IMR-90 (cell line): Measurements from ENCODE around the gene SPTB. TPM values are rescaled to one million over a fixed set of nuclear protein-coding genes. Genes with fewer than 3 reads are reported as not detected.

Experiments used
- ATAC-seq: fragments of 200-7000 bp; cut with Tn5 transposase; 2 replicates; pipeline ENCODE4 v1.9.1; 2020; ENCODE audit warnings: low read depth, mild to moderate bottlenecking, moderate library complexity
- BruUV-seq: library from RNA; stranded (reverse); fragments of 400-500 nt; replicated peaks from 2 replicates; lab custom pipeline; 2021; lab: Mats Ljungman, UMichigan
- CTCF ChIA-PET: fragments of 300-600 bp; formaldehyde crosslinking; extraction: SDS; loops from one replicate; lab custom pipeline; 2021; ENCODE audit warnings: antibody characterized with exemption; lab: Yijun Ruan, JAX
- POLR2A ChIA-PET: fragments of 300-600 bp; sonication (Branson Sonifier 250); formaldehyde crosslinking; loops from one replicate; lab custom pipeline; 2022; ENCODE audit warnings: antibody characterized with exemption; ENCODE audit not compliant: unreplicated experiment; lab: Charles Lee
- DNase-seq: peaks from one replicate; pipeline ENCODE4 v3.0.0; 2013
- H2AFZ ChIP-seq: replicated peaks from 2 replicates; pipeline ENCODE3; 2013; ENCODE audit warnings: low read length, mild to moderate bottlenecking; ENCODE audit not compliant: poor library complexity
- H2AK5ac ChIP-seq: 2 replicates; pipeline ENCODE4 v1.6.1; 2013; ENCODE audit warnings: low read depth, low read length, inconsistent platforms
- H2AK9ac ChIP-seq: replicated peaks from 2 replicates; pipeline ENCODE3; 2013; ENCODE audit warnings: mild to moderate bottlenecking, low read depth, low read length, moderate library complexity; ENCODE audit not compliant: poor library complexity
- H2BK120ac ChIP-seq: 2 replicates; pipeline ENCODE4 v1.6.1; 2013; ENCODE audit warnings: low read depth, low read length, inconsistent platforms
- H2BK15ac ChIP-seq: 3 replicates; pipeline ENCODE4 v1.6.1; 2013; ENCODE audit warnings: low read depth, low read length, inconsistent platforms
- H2BK20ac ChIP-seq: 2 replicates; pipeline ENCODE4 v1.6.1; 2013; ENCODE audit warnings: low read depth, mild to moderate bottlenecking, inconsistent platforms, low read length, moderate library complexity
- H2BK5ac ChIP-seq: 2 replicates; pipeline ENCODE4 v1.6.1; 2013; ENCODE audit warnings: mild to moderate bottlenecking, low read depth, low read length, inconsistent platforms; ENCODE audit not compliant: poor library complexity, severe bottlenecking
- H3K14ac ChIP-seq: replicated peaks from 2 replicates; pipeline ENCODE4 v1.6.1; 2013; ENCODE audit warnings: low read depth, low read length, inconsistent platforms
- H3K18ac ChIP-seq: 2 replicates; pipeline ENCODE4 v1.6.1; 2013; ENCODE audit warnings: low read depth, low read length, control low read depth
- H3K23ac ChIP-seq: 2 replicates; pipeline ENCODE4 v1.6.1; 2013; ENCODE audit warnings: low read depth, low read length, inconsistent platforms
- H3K27ac ChIP-seq: 2 replicates; pipeline ENCODE4 v1.5.1; 2013; ENCODE audit warnings: mild to moderate bottlenecking, control low read depth, low read length; ENCODE audit not compliant: insufficient read depth
- H3K27me3 ChIP-seq: 2 replicates; pipeline ENCODE4 v1.6.1; 2013; ENCODE audit warnings: low read length; ENCODE audit not compliant: control insufficient read depth, insufficient read depth
- H3K36me3 ChIP-seq: 2 replicates; pipeline ENCODE4 v1.6.1; 2013; ENCODE audit warnings: low read length, mixed read lengths; ENCODE audit not compliant: control insufficient read depth, insufficient read depth
- H3K4ac ChIP-seq: 2 replicates; pipeline ENCODE4 v1.6.1; 2013; ENCODE audit warnings: low read depth, low read length, inconsistent platforms
- H3K4me1 ChIP-seq: 2 replicates; pipeline ENCODE4 v1.6.1; 2013; ENCODE audit warnings: low read length, mixed read lengths; ENCODE audit not compliant: control insufficient read depth, insufficient read depth
- H3K4me2 ChIP-seq: 2 replicates; pipeline ENCODE4 v1.6.1; 2013; ENCODE audit warnings: low read depth, mild to moderate bottlenecking, control low read depth, low read length, moderate library complexity
- H3K4me3 ChIP-seq: 2 replicates; pipeline ENCODE4 v1.5.1; 2013; ENCODE audit warnings: low read depth, mild to moderate bottlenecking, control low read depth, low read length, moderate library complexity; ENCODE audit not compliant: insufficient read depth
- H3K56ac ChIP-seq: 2 replicates; pipeline ENCODE4 v1.6.1; 2013; ENCODE audit warnings: low read length, inconsistent platforms; ENCODE audit not compliant: insufficient read depth; ENCODE audit errors: extremely low read depth
- H3K79me1 ChIP-seq, 2 experiments: 2 replicates each; pipeline ENCODE4 v1.6.1; 2013; ENCODE audit warnings: low read length in 2 of 2, inconsistent platforms in 1 of 2, low read depth in 1 of 2
- H3K9ac ChIP-seq: 2 replicates; pipeline ENCODE4 v1.6.1; 2013; ENCODE audit warnings: low read depth, low read length, control low read depth
- H3K9me1 ChIP-seq: 2 replicates; pipeline ENCODE4 v1.6.1; 2013; ENCODE audit warnings: low read length, inconsistent platforms; ENCODE audit not compliant: insufficient read depth
- H3K9me3 ChIP-seq: 2 replicates; pipeline ENCODE4 v1.6.1; 2013; ENCODE audit warnings: low read length; ENCODE audit not compliant: control insufficient read depth, insufficient read depth
- H4K20me1 ChIP-seq: 2 replicates; pipeline ENCODE4 v1.6.1; 2013; ENCODE audit warnings: low read length, inconsistent platforms; ENCODE audit not compliant: insufficient read depth
- H4K5ac ChIP-seq: 2 replicates; pipeline ENCODE4 v1.6.1; 2013; ENCODE audit warnings: mild to moderate bottlenecking, low read depth, low read length, control low read depth
- H4K8ac ChIP-seq, 2 experiments: 2 replicates each; pipeline ENCODE4 v1.6.1; 2013; ENCODE audit warnings: low read depth in 2 of 2, low read length in 2 of 2, control low read depth in 1 of 2, inconsistent platforms in 1 of 2
- H4K91ac ChIP-seq: 2 replicates; pipeline ENCODE4 v1.6.1; 2013; ENCODE audit warnings: low read depth, low read length, inconsistent platforms; ENCODE audit not compliant: insufficient read depth
- BHLHE40 ChIP-seq: fragments of 150-350 bp; IDR thresholded peaks from 2 replicates; pipeline ENCODE4 v1.6.1; 2016; ENCODE audit warnings: mild to moderate bottlenecking, low read depth, low read length
- CEBPB ChIP-seq: IDR thresholded peaks from 2 replicates; pipeline ENCODE4 v1.6.1; 2012; ENCODE audit warnings: low read depth, low read length, improper control_type of control experiment
- MAFK ChIP-seq: IDR thresholded peaks from 2 replicates; pipeline ENCODE4 v1.6.1; 2012; ENCODE audit warnings: low read depth, low read length, improper control_type of control experiment
- MAZ ChIP-seq: IDR thresholded peaks from 2 replicates; pipeline ENCODE4 v1.6.1; 2012; ENCODE audit warnings: low read depth, mild to moderate bottlenecking, low read length, improper control_type of control experiment, moderate library complexity, borderline replicate concordance
- POLR2A ChIP-seq: IDR thresholded peaks from 2 replicates; pipeline ENCODE4 v1.6.1; 2012; ENCODE audit warnings: mild to moderate bottlenecking, low read depth, low read length
- RAD21 ChIP-seq: IDR thresholded peaks from 2 replicates; pipeline ENCODE4 v1.6.1; 2012; ENCODE audit warnings: low read length, improper control_type of control experiment
- SMC3 ChIP-seq: fragments of 150-350 bp; IDR thresholded peaks from 2 replicates; pipeline ENCODE4 v1.6.1; 2016; ENCODE audit warnings: low read depth, mild to moderate bottlenecking, antibody characterized with exemption, low read length, moderate library complexity
- WGBS, 2 experiments: methylation state at CpG; one replicate each; pipeline versions ENCODE4 v1.1.5 to v1.1.7; 2013; ENCODE audit warnings: missing lambda C conversion rate in 2 of 2; ENCODE audit not compliant: insufficient read length in 1 of 2; ENCODE audit errors: extremely low coverage in 2 of 2; 5-methylcytosine and 5-hydroxymethylcytosine counted together
- dilution Hi-C: fragments of 300-500 bp; cut with HindIII; formaldehyde crosslinking; loops from one replicate; pipeline ENCODE4 v1.14.3; 2018; ENCODE audit warnings: low sequenced_read_pairs; ENCODE audit not compliant: unreplicated experiment
- in situ Hi-C: fragments of 300-500 bp; cut with MboI; formaldehyde crosslinking; loops from 3 replicates; pipeline ENCODE4 v1.14.3; 2019; ENCODE audit warnings: low sequenced_read_pairs, inconsistent platforms, mixed read lengths
- intact Hi-C: fragments of 100-400 bp; cut with micrococcal nuclease; formaldehyde crosslinking; loops from 2 replicates; pipeline ENCODE4 v1.10.0; 2022
- polyA plus RNA-seq, 3 experiments: library from polyadenylated mRNA; depleted of rRNA; stranded (reverse); fragments of >200 nt; gene quantifications; 2 replicates each; pipeline ENCODE4 v1.2.3, GENCODE V29; 2012; ENCODE audit warnings: low replicate concordance in 1 of 3
- total RNA-seq: library from RNA; depleted of rRNA; stranded (reverse); fragments of >200 nt; gene quantifications from 2 replicates; pipeline ENCODE4 v1.2.3, GENCODE V29; 2012
- TF ChIP-seq, protein P1 (sequence below): fragments of 150-350 bp; IDR thresholded peaks from 2 replicates; pipeline ENCODE4 v1.6.1; 2017; ENCODE audit warnings: mild to moderate bottlenecking, antibody characterized with exemption, low read length, low read depth

The SPTB gene
- total and polyA plus RNA-seq, 2 of the 4 experiments (the other 2 are of a cell fraction) = under 0.01 to 0.07 TPM

GRCh38 chr14:64928239-64929013, 48.7 kb upstream of the SPTB start:
- no TSS peak for BruUV-seq
- peaks cover 18% of the 10 kb centered on the region for H3K36me3 ChIP-seq
- no peak overlapping the region for H2BK120ac ChIP-seq
- WGBS, 2 experiments = 100% methylated on average over 1 of the region's 7 CpGs; no CpG with 5 or more reads in 1 of the 2 experiments
- H3K14ac ChIP-seq = no peak overlapping the region
- no peaks in the 10 kb centered on the region for H3K27me3 ChIP-seq
- no peaks in the 10 kb centered on the region; the same call in 1 of the 2 replicates for H3K4me1 ChIP-seq
- H3K27ac ChIP-seq = no peak overlapping the region
- dilution Hi-C loops = no loop called here
- H4K20me1 ChIP-seq = no peaks in the 10 kb centered on the region; the same call in none of the 2 replicates
- H3K9me1 ChIP-seq = no peaks in the 10 kb centered on the region; the same call in 1 of the 2 replicates
- intact Hi-C loops = no loop called here
- H2AFZ ChIP-seq = no peak overlapping the region
- H3K79me1 ChIP-seq = peaks cover 20 to 28% of the 10 kb centered on the region in 2 experiments
- H3K4me2 ChIP-seq = no peak overlapping the region
- H4K91ac ChIP-seq = no peak overlapping the region
- H4K5ac ChIP-seq = no peak overlapping the region
- H3K23ac ChIP-seq = no peak overlapping the region
- ChIA-PET CTCF (no interaction called here), POLR2A (no interaction called here)
- H2BK15ac ChIP-seq = no peak overlapping the region
- no peak overlapping the region for H2AK5ac ChIP-seq
- no peak overlapping the region for H3K9ac ChIP-seq
- ATAC-seq (no peak), DNase-seq (no peak)
- H2AK9ac ChIP-seq = no peak overlapping the region
- no peak overlapping the region for H4K8ac ChIP-seq
- H2BK5ac ChIP-seq = no peak overlapping the region
- H3K56ac ChIP-seq = no peak overlapping the region
- no peak overlapping the region for H3K4ac ChIP-seq
- no peak for TF ChIP-seq MAZ
- TF ChIP-seq POLR2A = no peak
- TF ChIP-seq BHLHE40 = no peak
- no peak for TF ChIP-seq CEBPB
- no peak for TF ChIP-seq SMC3
- TF ChIP-seq, protein P1, sequence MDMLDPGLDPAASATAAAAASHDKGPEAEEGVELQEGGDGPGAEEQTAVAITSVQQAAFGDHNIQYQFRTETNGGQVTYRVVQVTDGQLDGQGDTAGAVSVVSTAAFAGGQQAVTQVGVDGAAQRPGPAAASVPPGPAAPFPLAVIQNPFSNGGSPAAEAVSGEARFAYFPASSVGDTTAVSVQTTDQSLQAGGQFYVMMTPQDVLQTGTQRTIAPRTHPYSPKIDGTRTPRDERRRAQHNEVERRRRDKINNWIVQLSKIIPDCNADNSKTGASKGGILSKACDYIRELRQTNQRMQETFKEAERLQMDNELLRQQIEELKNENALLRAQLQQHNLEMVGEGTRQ = no peak
- TF ChIP-seq RAD21 = no peak
- no peak for TF ChIP-seq MAFK
- no peak overlapping the region for H3K4me3 ChIP-seq
- no peaks in the 10 kb centered on the region for H3K9me3 ChIP-seq
- no peak overlapping the region for H3K18ac ChIP-seq
- no peak overlapping the region for H2BK20ac ChIP-seq
- in situ Hi-C loops = no loop called here
